HG03135 (cell line): ENCODE measurements around the gene TMEM187.

Source experiments
- ATAC-seq: cut with Tn5 transposase; IDR thresholded peaks from one replicate; pipeline ENCODE4 v1.9.1; 2021; ENCODE audit warnings: mild to moderate bottlenecking, moderate library complexity; ENCODE audit not compliant: unreplicated experiment

TMEM187 gene

GRCh38 chrX:154018518-154019060, 46.0 kb downstream of the TMEM187 start:
- no peak for ATAC-seq

GRCh38 chrX:154019061-154019621, 46.6 kb downstream of the TMEM187 start:
- ATAC-seq: peak; percentile 20

DNA sequence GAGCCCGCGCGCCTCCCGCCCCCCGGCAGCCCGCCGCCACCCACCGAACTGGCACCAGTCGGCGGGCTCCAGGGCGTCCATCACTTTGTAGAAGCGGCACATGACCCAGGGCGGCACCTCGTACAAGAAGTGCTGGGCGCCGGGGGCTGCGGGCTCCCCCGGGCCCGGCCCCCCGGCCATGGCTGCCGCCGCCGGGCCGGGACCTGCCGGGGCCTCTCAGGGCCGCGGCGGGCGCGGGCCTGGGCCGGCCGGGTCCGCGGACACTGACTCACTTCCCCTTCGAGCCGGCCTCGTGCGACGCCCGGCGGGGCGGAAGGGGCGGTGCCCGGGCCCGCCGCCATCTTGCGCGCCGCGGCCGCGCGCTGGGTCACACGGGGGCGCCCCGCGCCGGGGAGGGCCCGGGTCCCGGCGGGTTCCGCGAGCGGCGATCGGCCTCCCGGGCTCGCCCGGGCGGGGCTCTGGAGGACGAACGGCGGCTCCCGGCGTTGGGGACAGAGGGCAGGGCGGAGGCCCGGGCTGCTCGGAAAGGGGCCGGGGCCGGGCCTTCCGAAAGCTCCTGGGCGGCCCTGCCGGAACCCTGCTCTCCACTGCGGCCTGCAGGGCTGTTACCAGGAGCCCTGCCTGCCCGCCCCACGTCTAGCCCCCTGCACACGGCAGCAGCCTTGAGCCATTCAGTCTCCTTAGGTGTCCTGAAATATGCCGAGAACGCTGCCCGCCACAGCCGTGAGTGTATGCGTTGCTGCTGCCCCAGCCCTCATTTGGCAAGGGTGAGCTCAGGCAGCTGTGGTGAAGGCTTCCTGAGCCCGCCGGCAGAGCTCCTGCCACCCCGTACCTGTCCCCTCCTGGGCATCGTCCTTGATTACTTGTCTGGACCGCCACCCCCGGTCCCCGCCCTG, 47.3 kb downstream of the TMEM187 start, which contains the start of gene IRAK1:
Gene IRAK1 (minus strand): TSS at position 270 of the 896 bp plus-strand sequence. CDS start 90 bp downstream, at position 180.
- peak; percentile 51 for ATAC-seq

DNA sequence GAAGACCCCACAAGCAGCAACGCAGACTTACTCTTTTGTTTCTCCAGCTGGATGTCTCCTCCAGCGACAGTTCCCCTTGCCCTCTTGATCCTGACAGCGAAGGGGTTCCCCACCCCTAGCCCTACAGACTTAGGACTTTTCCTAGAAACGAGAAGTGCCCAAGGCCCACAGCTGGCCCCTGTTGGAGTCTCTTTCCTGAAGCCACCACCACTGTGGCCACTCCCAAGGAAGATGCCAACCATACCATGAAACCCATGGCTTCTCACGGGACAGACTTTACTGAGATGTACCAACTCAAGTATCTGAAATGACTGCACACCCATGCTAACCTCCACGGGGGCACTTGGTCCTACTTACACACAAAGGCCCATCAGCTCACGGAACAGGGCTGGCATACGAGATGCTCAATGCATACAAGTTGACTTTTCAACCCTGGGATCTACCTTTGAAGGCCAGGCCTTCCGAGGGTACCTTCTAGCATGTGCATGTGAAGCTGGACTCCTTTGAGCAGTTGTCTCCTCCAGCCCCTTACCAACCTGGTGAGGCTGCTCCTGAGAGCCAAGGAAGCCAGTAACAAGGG, 48.1 kb downstream of the TMEM187 start:
- no peak for ATAC-seq

DNA sequence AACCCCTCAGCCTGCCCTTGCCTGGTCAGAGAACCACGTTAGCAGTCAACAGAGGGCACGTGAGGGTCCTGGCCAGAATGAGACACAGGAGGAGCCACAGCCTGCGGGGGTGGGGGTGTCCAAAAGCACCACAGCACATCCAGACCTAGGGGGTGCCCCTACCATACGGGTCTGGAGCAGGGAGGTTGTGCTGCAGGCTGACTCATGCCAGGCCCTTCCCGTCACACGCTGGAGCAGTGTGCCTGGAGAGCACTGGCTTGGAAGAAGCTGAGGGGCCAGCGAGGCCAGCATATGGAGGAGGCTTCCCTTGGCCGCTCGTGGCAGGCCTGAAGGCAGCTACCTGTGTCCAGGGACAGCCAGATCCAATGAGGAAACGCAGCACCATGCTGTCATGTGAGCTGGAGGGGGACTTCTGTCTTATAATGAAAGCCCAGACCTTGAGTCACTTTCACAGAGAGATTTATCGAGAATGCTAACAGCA, 48.6 kb downstream of the TMEM187 start:
- ATAC-seq: no peak

GRCh38 chrX:154022108-154022507, 49.6 kb downstream of the TMEM187 start:
- no peak for ATAC-seq

- ATAC-seq: no peak
Observed at GRCh38 chrX:154023276-154024000, 50.9 kb downstream of the TMEM187 start.

DNA sequence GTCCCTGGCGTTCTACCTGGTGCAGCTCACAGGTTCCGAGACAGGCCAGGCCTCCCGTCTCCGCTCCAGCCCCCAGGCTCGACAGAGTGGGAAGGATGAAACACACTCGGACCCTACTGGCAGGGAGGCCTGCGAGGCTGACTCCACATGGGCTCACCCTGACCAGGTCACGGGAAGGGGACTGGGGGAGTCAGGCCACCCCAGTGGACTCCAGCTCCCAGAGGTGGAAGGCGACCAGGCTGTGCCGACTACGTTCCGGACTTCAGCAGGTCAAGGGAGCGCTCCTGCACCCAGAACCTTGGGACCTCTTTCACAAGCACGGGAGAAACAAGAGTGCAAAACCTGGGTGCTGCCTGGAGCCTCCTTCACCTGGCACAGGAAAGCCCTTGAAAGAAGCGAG, 51.7 kb downstream of the TMEM187 start:
- no peak for ATAC-seq

DNA sequence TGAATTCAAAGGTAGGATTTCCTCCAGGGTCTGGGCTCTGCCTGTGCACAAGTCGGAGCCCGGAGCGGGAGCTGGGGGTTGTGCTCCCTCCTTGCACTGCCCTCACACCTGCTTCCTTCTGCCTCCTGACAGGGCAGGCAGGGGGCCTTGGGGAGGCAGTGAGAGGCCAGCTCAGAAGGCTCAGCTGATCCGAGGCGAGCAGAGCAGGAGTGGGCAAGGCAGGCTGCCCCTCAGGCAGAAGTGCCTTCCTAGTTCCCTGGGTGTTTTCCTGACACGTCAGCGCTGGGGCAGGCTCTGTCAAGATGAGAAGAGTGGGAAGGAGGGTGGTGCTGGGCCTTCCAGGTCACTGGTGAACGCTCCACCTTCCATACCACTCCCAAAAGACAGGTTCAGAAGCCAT, 52.7 kb downstream of the TMEM187 start:
- no peak for ATAC-seq

DNA sequence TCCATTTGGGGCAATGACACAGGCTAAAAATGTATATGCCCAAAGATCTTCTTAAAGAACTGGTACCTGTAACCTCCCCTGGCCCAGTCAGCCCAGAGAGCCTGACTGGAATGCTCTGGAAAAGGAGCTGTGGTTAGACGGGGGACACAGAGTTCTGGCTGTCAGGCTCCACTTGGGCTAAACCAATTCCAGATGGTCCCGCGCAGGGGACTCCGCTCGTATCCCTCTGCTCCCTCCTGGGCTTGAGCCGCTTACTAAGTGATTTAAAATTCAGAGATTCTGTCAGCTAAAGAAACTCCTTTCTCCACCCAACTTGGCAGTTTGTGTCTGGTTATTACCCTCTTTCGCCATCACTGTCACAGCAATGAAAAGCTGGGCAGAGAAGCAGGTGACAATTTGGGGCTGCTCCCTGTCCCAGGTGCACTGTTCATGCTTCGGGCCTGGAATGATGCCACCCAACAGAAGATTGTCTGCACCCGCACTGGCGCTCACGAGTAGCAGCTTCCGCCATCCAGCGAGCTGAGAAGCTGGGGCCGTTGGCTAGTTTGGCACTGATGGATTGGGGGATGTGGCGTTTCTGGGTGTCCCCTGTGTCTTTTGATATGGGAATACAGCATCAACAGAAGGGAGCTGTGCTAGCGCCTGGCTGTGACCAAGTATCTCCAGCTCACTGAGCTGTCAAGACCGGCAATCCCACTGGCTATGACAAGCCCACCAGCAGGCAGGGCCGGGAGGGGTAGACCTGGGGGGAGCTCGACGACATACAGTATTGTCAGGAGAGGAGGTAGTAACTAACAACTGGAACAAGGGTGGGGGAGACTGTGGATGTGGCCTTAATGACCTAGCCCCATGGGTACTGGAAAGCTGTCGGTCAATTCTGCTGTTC, 53.8 kb downstream of the TMEM187 start:
- ATAC-seq: no peak

DNA sequence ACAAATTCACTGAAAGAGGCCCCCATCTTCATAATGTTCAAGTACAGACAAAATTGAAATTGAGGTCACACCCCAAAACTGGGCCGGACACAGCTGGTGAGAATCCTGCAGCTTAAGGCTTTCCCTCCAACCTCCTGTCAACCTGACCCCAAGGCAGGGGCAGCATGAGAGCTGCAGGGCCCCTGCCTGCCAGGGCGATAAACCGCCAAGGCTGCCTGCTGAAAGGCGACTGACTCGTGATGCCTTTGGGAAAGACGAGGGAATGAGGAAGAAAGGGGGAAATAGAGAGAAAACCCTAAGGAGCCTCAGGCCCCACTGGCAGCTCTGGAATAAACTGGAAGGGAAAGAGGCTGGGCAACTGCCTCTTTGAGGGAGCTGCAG, 54.5 kb downstream of the TMEM187 start:
- no peak for ATAC-seq

DNA sequence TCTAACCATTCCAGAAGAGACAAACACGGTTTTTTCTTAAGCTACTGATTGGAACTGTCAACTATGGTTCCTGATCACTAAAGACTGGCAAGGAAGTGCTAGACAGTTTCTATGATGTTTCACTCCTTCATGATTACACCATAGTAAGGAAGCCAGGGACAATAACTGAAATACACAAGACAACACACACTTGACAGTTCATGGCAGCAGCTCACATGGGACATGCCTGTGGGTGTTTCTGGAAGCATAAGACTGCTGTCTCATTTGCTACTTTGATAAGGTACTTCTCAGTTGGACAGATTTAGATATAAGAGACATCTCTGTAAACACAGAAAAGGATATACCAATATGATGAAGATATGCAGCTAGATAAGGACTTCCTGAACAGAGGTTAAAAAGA, 55.4 kb downstream of the TMEM187 start:
- ATAC-seq: no peak

DNA sequence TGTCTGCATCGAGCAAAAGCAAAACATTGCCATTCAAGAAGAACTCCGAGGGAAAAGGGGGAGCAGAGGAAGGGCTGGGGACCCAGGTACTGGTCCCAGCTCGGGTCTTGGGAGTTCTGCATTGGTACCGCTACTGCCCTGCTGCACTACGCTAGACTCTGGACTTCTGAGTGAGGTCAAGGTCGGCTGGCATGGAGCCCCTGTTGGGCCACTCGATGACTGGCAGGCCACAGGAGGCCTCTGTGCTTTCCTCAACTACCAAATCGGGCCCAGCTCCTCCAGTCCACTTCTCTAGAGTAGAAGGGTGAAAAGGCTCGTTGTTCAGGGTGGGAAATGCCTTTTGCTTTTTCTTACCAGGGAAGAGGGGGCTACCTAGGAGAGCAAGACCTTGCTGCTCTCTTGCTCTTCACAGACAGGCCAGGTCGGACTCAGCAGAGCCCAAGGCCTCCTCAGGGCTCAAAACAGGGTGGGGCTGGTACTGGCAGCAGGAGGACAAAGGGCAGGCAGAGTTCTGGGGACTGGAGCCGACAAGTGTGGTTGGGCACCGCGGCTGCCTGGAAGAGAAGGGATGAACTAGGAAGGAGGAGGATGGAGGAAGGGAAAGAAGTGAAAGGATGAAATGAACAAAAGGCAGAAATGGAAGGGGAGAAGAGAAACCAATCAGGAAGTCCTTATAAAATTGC, 56.1 kb downstream of the TMEM187 start:
- ATAC-seq: no peak

GRCh38 chrX:154029439-154029838, 56.9 kb downstream of the TMEM187 start:
- ATAC-seq: no peak

GRCh38 chrX:154030266-154030665, 57.7 kb downstream of the TMEM187 start:
- ATAC-seq: no peak

DNA sequence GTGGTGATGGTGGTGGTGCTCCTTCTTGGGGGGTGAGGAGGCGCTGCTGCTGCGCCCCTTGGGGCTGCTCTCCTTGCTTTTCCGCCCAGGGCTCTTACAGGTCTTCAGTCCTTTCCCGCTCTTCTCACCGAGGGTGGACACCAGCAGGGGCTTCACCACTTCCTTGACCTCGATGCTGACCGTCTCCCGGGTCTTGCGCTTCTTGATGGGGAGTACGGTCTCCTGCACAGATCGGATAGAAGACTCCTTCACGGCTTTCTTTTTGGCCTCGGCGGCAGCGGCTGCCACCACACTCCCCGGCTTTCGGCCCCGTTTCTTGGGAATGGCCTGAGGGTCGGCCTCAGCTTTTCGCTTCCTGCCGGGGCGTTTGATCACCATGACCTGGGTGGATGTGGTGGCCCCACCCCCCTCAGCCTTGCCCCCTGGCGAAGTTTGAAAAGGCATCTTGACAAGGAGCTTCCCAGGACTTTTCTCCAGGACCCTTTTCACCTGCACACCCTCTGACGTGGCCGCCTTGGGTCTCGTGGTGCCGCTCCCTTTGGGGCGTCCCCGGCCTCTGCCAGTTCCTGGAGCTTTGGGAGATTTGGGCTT, 58.3 kb downstream of the TMEM187 start:
- ATAC-seq: no peak

- no peak for ATAC-seq
Observed at GRCh38 chrX:154032160-154032559, 59.6 kb downstream of the TMEM187 start.

DNA sequence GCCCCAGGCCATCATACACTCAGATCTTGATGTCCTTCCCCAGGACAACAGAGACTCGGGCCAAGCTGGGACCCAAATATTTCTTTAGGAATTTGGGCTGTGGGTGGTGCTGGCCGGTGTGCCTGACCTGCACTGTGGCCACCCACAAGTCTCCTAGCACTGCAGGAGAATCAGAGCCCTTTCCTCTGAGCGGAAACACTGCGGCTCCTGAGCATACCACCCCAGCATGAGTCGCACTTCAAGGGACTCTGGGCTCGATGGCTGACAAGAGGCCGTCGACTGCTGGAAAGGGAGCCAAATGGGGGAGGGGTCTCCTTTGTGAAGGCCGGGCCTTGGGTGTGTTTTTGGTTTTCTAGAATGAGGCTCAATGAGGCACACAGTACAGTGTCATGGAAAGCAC, 60.1 kb downstream of the TMEM187 start:
- no peak for ATAC-seq
